ENCODE measurements around the gene NEK11. TPM values are rescaled to one million over a fixed set of nuclear protein-coding genes. Genes with fewer than 3 reads are reported as not detected.

NEK11 gene
- total and polyA plus RNA-seq, 2 experiments from 2014 or later = 3.5 to 13.7 TPM

GRCh38 chr3:131192701-131193100 is 166.0 kb downstream of the NEK11 start:
- Histone ChIP-seq H2AFZ (no peak overlapping the region), H3K4me3 (no peak overlapping the region), H3K9me2 (replicated peaks; ENCODE audit: insufficient read depth) (no peaks in the 10 kb centered on the region), H3K4me2 (no peak overlapping the region), H3K36me3 (replicated peaks; ENCODE audit: insufficient read depth, low read depth) (no peaks in the 10 kb centered on the region), H3K4me1 (ENCODE audit: insufficient read depth) (no peaks in the 10 kb centered on the region), H3K27me3 (no peaks in the 10 kb centered on the region), H3K27ac (no peak overlapping the region), H3K79me2 (no peaks in the 10 kb centered on the region), H3K9me3 (ENCODE audit: low read depth) (no peaks in the 10 kb centered on the region), H4K20me1 (ENCODE audit: insufficient read depth, poor library complexity, severe bottlenecking) (no peaks in the 10 kb centered on the region)
- DNase-seq (ENCODE audit: low spot score) = no peak
- 92% methylated on average over 4 of the region's 4 CpGs for WGBS (ENCODE audit: low lambda C conversion rate, missing lambda C conversion rate)
- TF ChIP-seq CTCF (IDR thresholded peaks at IDR 0.05; ENCODE audit: poor library complexity) (no peak), EZH2 (IDR thresholded peaks at IDR 0.05; ENCODE audit: borderline replicate concordance) (no peak), EZH2phosphoT487 (IDR thresholded peaks at IDR 0.05; ENCODE audit: low read depth, severe bottlenecking, unreplicated experiment) (no peak)

- Histone ChIP-seq H3K4me2 (no peak overlapping the region), H4K20me1 (ENCODE audit: insufficient read depth, poor library complexity, severe bottlenecking) (no peaks in the 10 kb centered on the region), H3K27ac (no peak overlapping the region), H3K79me2 (no peaks in the 10 kb centered on the region), H2AFZ (no peak overlapping the region), H3K4me3 (no peak overlapping the region), H3K36me3 (replicated peaks; ENCODE audit: insufficient read depth, low read depth) (no peaks in the 10 kb centered on the region), H3K4me1 (ENCODE audit: insufficient read depth) (no peaks in the 10 kb centered on the region), H3K9me2 (replicated peaks; ENCODE audit: insufficient read depth) (no peaks in the 10 kb centered on the region), H3K27me3 (no peaks in the 10 kb centered on the region), H3K9me3 (ENCODE audit: low read depth) (no peaks in the 10 kb centered on the region)
- TF ChIP-seq EZH2phosphoT487 (IDR thresholded peaks at IDR 0.05; ENCODE audit: low read depth, severe bottlenecking, unreplicated experiment) (no peak), CTCF (IDR thresholded peaks at IDR 0.05; ENCODE audit: poor library complexity) (peak; percentile 3), EZH2 (IDR thresholded peaks at IDR 0.05; ENCODE audit: borderline replicate concordance) (no peak)
- 69% methylated on average over 1 of the region's 1 CpG for WGBS (ENCODE audit: low lambda C conversion rate, missing lambda C conversion rate)
- no peak for DNase-seq (ENCODE audit: low spot score)
Observed at GRCh38 chr3:131193641-131194238, 167.1 kb downstream of the NEK11 start.

GRCh38 chr3:131194816-131195215 is 168.1 kb downstream of the NEK11 start:
- WGBS (ENCODE audit: low lambda C conversion rate, missing lambda C conversion rate) = 86% methylated on average over 4 of the region's 4 CpGs
- H2AFZ ChIP-seq = no peak overlapping the region
- no peaks in the 10 kb centered on the region for H3K9me2 ChIP-seq (replicated peaks; ENCODE audit: insufficient read depth)
- H3K27ac ChIP-seq = no peak overlapping the region
- no peak for TF ChIP-seq CTCF (IDR thresholded peaks at IDR 0.05; ENCODE audit: poor library complexity)
- no peak for TF ChIP-seq EZH2phosphoT487 (IDR thresholded peaks at IDR 0.05; ENCODE audit: low read depth, severe bottlenecking, unreplicated experiment)
- TF ChIP-seq EZH2 (IDR thresholded peaks at IDR 0.05; ENCODE audit: borderline replicate concordance) = no peak
- no peaks in the 10 kb centered on the region for H4K20me1 ChIP-seq (ENCODE audit: insufficient read depth, poor library complexity, severe bottlenecking)
- no peak overlapping the region for H3K4me2 ChIP-seq
- H3K4me3 ChIP-seq = no peak overlapping the region
- no peak for DNase-seq (ENCODE audit: low spot score)
- no peaks in the 10 kb centered on the region for H3K4me1 ChIP-seq (ENCODE audit: insufficient read depth)
- no peaks in the 10 kb centered on the region for H3K9me3 ChIP-seq (ENCODE audit: low read depth)
- H3K79me2 ChIP-seq = no peaks in the 10 kb centered on the region
- no peaks in the 10 kb centered on the region for H3K36me3 ChIP-seq (replicated peaks; ENCODE audit: insufficient read depth, low read depth)
- H3K27me3 ChIP-seq = no peaks in the 10 kb centered on the region
